Measurements from ENCODE around the gene PRELP.

PRELP gene

GRCh38 chr1:203536980-203537455 lies 61.4 kb downstream of the PRELP start:
- CTCF ChIA-PET = no interaction called here
- POLR2A ChIA-PET = no interaction called here
- no peak for DNase-seq (ENCODE audit: extremely low spot score)
- TF ChIP-seq FOXM1 (IDR thresholded peaks at IDR 0.05; ENCODE audit: borderline replicate concordance) (no peak), NFRKB (IDR thresholded peaks at IDR 0.05) (no peak), FOXK2 (IDR thresholded peaks at IDR 0.05) (no peak), ZNF384 (IDR thresholded peaks at IDR 0.05) (no peak), CTBP1 (IDR thresholded peaks at IDR 0.05; ENCODE audit: borderline replicate concordance) (no peak), ARNT (IDR thresholded peaks at IDR 0.05) (no peak), FOXA1 (IDR thresholded peaks at IDR 0.05) (no peak), HDGF (IDR thresholded peaks at IDR 0.05; ENCODE audit: borderline replicate concordance) (no peak), SUZ12 (IDR thresholded peaks at IDR 0.05) (no peak), LEF1 (IDR thresholded peaks at IDR 0.05; ENCODE audit: borderline replicate concordance) (no peak), TARDBP (IDR thresholded peaks at IDR 0.05) (no peak), PKNOX1 (IDR thresholded peaks at IDR 0.05) (no peak)

- no peak for TF ChIP-seq FOXA1 (IDR thresholded peaks at IDR 0.05)
- TF ChIP-seq LEF1 (IDR thresholded peaks at IDR 0.05; ENCODE audit: borderline replicate concordance) = no peak
- no peak for TF ChIP-seq NFRKB (IDR thresholded peaks at IDR 0.05)
- TF ChIP-seq TARDBP (IDR thresholded peaks at IDR 0.05) = no peak
- TF ChIP-seq FOXK2 (IDR thresholded peaks at IDR 0.05) = no peak
- no peak for TF ChIP-seq ZNF384 (IDR thresholded peaks at IDR 0.05)
- TF ChIP-seq L3MBTL2 (conservative IDR thresholded peaks at IDR 0.05) = no peak
- no peak for TF ChIP-seq HDGF (IDR thresholded peaks at IDR 0.05; ENCODE audit: borderline replicate concordance)
- no peak for TF ChIP-seq PKNOX1 (IDR thresholded peaks at IDR 0.05)
- TF ChIP-seq CTBP1 (IDR thresholded peaks at IDR 0.05; ENCODE audit: borderline replicate concordance) = no peak
- no peak for TF ChIP-seq ELF4 (IDR thresholded peaks at IDR 0.05)
- no peak for TF ChIP-seq SUZ12 (IDR thresholded peaks at IDR 0.05)
- CTCF ChIA-PET = no interaction called here
- POLR2A ChIA-PET = no interaction called here
- DNase-seq (ENCODE audit: extremely low spot score) = no peak
Measured at GRCh38 chr1:203537806-203538464, 62.3 kb downstream of the PRELP start.

- ChIA-PET CTCF (no interaction called here), POLR2A (no interaction called here)
- TF ChIP-seq ELF4 (IDR thresholded peaks at IDR 0.05) (no peak), PKNOX1 (IDR thresholded peaks at IDR 0.05) (no peak), FOXM1 (IDR thresholded peaks at IDR 0.05; ENCODE audit: borderline replicate concordance) (no peak), L3MBTL2 (conservative IDR thresholded peaks at IDR 0.05) (no peak), HDGF (IDR thresholded peaks at IDR 0.05; ENCODE audit: borderline replicate concordance) (no peak), LEF1 (IDR thresholded peaks at IDR 0.05; ENCODE audit: borderline replicate concordance) (no peak), SP1 (IDR thresholded peaks at IDR 0.05) (no peak), ZNF384 (IDR thresholded peaks at IDR 0.05) (no peak), CTBP1 (IDR thresholded peaks at IDR 0.05; ENCODE audit: borderline replicate concordance) (no peak), BHLHE40 (IDR thresholded peaks at IDR 0.05; ENCODE audit: borderline replicate concordance) (no peak), FOXK2 (IDR thresholded peaks at IDR 0.05) (no peak), NFRKB (IDR thresholded peaks at IDR 0.05) (no peak), ARNT (IDR thresholded peaks at IDR 0.05) (no peak)
- DNase-seq (ENCODE audit: extremely low spot score) = no peak
Measured at GRCh38 chr1:203538726-203539125, 63.1 kb downstream of the PRELP start.

GRCh38 chr1:203539831-203540546 lies 64.4 kb downstream of the PRELP start:
- TF ChIP-seq SUZ12 (IDR thresholded peaks at IDR 0.05) = no peak
- no peak for TF ChIP-seq ZNF384 (IDR thresholded peaks at IDR 0.05)
- TF ChIP-seq SP1 (IDR thresholded peaks at IDR 0.05) = no peak
- no peak for TF ChIP-seq FOXK2 (IDR thresholded peaks at IDR 0.05)
- no peak for TF ChIP-seq FOXA1 (IDR thresholded peaks at IDR 0.05)
- TF ChIP-seq TARDBP (IDR thresholded peaks at IDR 0.05) = no peak
- no peak for TF ChIP-seq FOXM1 (IDR thresholded peaks at IDR 0.05; ENCODE audit: borderline replicate concordance)
- TF ChIP-seq LEF1 (IDR thresholded peaks at IDR 0.05; ENCODE audit: borderline replicate concordance) = no peak
- no peak for TF ChIP-seq BHLHE40 (IDR thresholded peaks at IDR 0.05; ENCODE audit: borderline replicate concordance)
- TF ChIP-seq NFRKB (IDR thresholded peaks at IDR 0.05) = no peak
- no peak for TF ChIP-seq L3MBTL2 (conservative IDR thresholded peaks at IDR 0.05)
- POLR2A ChIA-PET = no interaction called here
- CTCF ChIA-PET = no interaction called here
- DNase-seq (ENCODE audit: extremely low spot score) = no peak

Data from HEK293T (cell line).